Measurements from ENCODE around the gene MGRN1.
A peak's percentile ranks its signal among the peaks of the same experiment; 100 is the strongest.

The MGRN1 gene

GRCh38 chr16:4734063-4734729 is 109.6 kb downstream of the MGRN1 start, which contains the start of the genes ANKS3 and DNAAF8 (continued):
- peak; percentile 93 for TF ChIP-seq REST (tag by site-specific recombination; IDR thresholded peaks at IDR 0.05)
- TF ChIP-seq ZBTB48 (tag by site-specific recombination; IDR thresholded peaks at IDR 0.05), result peak; percentile 33; the same call in 1 of the 2 replicates
- no peak for TF ChIP-seq ZNF133 (tag by site-specific recombination; IDR thresholded peaks at IDR 0.05)
- no peak for TF ChIP-seq ZFP69B (tag by site-specific recombination; IDR thresholded peaks at IDR 0.05)
- TF ChIP-seq ZNF639 (tag by site-specific recombination; IDR thresholded peaks at IDR 0.05), result no peak; the same call in 1 of the 2 replicates
- TF ChIP-seq, protein P1, sequence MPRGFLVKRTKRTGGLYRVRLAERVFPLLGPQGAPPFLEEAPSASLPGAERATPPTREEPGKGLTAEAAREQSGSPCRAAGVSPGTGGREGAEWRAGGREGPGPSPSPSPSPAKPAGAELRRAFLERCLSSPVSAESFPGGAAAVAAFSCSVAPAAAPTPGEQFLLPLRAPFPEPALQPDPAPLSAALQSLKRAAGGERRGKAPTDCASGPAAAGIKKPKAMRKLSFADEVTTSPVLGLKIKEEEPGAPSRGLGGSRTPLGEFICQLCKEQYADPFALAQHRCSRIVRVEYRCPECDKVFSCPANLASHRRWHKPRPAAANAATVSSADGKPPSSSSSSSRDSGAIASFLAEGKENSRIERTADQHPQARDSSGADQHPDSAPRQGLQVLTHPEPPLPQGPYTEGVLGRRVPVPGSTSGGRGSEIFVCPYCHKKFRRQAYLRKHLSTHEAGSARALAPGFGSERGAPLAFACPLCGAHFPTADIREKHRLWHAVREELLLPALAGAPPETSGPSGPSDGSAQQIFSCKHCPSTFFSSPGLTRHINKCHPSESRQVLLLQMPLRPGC (tag by site-specific recombination; IDR thresholded peaks at IDR 0.05), result 0 out of 2 replicates have a peak, but pooled peaks have one; percentile 18
- TF ChIP-seq ZNF280C (tag by site-specific recombination; IDR thresholded peaks at IDR 0.05), result no peak
- TF ChIP-seq BCL11B (tag by site-specific recombination; IDR thresholded peaks at IDR 0.05; ENCODE audit: low read depth), result no peak
- TF ChIP-seq ZNF132 (tag by site-specific recombination; IDR thresholded peaks at IDR 0.05; ENCODE audit: borderline replicate concordance), result no peak
- no peak for TF ChIP-seq ZNF837 (tag by site-specific recombination; IDR thresholded peaks at IDR 0.05)
- TF ChIP-seq ZNF23 (tag by site-specific recombination; IDR thresholded peaks at IDR 0.05; ENCODE audit: borderline replicate concordance), result no peak
- TF ChIP-seq, protein P2, sequence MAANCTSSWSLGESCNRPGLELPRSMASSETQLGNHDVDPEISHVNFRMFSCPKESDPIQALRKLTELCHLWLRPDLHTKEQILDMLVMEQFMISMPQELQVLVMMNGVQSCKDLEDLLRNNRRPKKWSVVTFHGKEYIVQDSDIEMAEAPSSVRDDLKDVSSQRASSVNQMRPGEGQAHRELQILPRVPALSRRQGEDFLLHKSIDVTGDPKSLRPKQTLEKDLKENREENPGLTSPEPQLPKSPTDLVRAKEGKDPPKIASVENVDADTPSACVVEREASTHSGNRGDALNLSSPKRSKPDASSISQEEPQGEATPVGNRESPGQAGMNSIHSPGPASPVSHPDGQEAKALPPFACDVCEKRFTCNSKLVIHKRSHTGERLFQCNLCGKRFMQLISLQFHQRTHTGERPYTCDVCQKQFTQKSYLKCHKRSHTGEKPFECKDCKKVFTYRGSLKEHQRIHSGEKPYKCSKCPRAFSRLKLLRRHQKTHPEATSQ (tag by site-specific recombination; IDR thresholded peaks at IDR 0.05), result 0 out of 2 replicates have a peak, but pooled peaks have one; percentile 34
- peak; percentile 85 for TF ChIP-seq IKZF3 (tag by site-specific recombination; IDR thresholded peaks at IDR 0.05)
- TF ChIP-seq ZNF175 (tag by site-specific recombination; IDR thresholded peaks at IDR 0.05), result no peak
